Kasumi-1 (cell line): ENCODE measurements around the gene NRP2.

Source experiments
- DNase-seq, 2 experiments: peaks; one replicate each; lab custom pipeline; 2025; lab: John Stamatoyannopoulos, UW

NRP2 gene

DNA sequence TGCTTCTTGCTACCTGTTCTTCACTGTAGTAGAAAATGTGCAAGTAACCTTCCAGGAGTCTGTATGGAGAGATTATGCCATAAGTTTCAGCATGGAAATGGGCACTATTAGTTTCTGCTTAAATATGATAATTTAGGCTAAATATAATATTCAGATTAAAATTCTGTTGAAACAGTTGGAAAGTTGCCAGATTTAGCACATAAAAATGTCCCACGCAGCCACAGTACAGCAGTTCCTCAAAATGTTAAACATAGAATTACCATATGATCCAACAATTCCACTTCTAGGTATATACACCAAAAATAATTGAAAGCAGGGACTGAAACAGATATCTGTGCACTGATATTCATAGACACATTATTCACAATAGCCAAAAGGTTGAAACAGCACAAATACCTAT is 121.2 kb downstream of the NRP2 start:
- DNase-seq, result peak; percentile 6 to 15

DNA sequence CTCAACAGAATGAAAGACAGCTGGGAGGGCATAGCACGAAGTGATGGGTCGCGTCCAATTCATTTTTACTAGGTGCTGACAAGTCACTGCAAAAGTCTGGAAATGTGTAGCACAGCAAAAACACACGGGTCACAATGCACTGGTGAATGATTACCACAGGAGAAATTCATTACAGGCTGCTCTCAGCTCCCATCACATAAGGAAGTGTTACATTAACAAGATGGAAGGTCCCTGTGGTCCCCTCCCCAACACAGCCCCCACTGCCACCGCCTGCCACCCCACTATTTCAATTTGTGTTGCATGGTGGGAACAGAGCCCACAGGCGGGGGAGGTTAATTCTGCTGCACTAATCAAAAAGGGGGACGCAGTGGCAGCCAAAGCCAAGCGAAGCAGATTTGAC is 122.8 kb downstream of the NRP2 start:
- DNase-seq, result no peak

DNA sequence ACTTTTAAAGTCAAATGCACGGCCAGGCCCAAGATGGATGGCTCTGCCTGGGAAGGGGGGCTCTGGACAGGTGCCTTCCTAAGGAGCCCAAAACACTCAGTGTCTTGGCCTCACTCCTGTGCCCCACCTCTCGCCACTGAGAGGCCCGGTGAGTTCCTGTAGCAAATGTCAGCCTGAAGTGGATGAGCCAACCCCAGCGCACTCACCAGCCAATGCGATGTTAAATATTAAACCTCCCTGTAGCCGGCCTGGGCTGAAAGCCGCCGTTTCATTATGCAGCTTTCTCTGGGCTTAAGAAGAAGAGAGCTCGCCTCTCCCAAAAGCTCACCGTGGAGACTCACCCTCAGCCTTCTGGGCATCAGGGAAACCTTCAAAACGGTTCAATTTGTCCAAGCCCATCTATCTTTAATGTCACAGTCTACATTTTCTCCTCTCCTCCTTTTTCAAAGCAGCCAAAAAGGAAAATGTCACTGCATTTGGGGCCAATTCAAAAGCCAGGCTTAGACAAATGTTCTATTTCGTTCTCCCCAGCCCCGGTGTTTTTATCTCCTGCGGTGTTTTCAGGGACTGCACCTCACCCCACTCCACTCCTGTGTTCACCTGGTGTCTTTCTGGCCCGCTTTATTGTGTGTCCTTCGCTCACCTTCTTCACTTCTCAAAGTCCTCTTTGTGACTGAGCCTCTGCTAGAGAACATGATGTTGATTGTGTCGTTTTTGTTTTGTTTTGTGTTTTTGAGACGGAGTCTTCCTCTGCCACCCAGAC is 124.0 kb downstream of the NRP2 start:
- DNase-seq, result no peak

DNA sequence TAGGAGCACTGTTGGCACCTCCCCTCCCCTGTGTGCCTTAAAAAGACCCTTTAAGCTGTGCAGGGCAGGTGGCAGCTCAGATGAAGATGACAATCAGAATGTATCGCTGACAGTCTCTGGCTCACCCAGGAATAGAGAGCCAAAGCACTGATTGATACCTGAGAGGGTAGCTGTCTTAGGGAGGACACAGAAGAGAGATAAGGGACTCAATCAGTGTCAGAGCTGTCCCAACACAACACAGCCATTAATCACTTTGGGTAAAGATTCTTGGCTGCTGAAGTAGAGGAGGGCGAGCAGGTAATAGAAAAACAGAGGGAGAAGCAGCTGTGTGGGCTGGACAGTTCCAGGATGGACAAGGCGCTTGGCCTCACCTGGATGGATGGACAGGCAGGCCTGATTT is 124.9 kb downstream of the NRP2 start:
- no peak for DNase-seq

DNA sequence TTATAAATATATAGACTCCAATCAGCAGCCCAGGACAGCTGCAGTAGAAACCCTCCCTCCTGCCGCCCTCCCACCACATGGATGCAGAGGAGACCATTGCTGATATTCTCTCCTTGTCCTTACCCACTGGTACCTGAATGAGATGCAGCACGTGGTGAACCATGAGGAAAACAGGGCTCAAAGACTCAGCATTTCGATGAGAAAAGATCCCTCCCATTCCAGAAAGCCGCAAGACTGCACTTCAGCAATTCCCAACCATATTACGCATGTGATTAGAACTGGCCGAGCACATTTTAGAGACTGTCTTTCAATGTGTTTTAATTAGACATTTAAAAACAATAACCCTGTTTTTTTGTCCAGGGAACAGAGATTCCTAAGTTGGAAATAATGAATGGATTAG is 125.5 kb downstream of the NRP2 start:
- no peak for DNase-seq

DNA sequence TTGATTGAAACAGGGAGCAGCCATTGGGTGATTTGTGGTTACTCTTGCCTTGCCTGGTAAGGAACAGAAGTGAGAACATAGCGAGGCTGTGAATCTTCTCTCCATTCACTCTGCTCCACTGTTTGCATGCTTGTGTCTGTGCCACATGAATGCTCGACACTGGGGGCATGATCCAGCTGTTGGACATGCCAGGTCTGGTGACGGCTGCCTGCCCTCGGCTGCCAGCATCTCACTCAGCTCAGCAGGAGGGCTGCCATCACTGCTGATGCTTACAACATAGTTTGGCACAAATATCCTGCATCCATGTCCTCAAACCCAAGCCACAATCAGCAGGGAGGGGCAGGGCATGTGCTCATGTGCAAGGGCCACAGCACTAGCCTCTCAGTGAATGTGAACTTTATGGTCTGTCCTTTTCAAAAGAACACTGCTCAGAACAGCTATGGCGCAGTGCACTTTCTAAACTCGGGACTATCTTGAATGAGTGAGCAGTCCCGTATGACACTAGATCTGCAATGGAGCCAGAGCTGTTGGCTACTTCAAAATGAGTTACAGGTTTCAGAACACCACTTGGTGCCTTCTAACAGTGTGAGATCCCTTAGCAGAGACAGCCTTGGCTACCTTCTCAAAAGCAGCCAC is 126.3 kb downstream of the NRP2 start:
- no peak for DNase-seq

DNA sequence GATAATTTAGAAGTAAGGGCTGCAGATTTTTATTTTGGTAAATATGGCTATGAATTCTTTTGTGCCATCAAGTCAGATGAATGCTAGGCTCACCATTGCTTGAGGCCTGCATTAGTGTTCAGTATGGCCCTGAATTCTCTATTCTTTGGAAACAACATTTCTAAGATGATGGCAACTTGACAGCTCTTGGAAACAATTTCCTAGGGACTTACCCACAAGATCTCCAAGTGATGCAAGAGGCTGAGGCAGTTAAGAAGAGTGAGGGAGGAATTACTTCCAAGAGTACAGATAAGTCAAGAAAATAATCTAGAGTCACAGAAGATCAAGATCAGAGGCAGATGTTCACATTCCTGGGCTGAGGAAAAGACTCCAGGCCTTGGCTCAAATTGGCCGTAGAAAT is 129.1 kb downstream of the NRP2 start:
- DNase-seq, result no peak

DNA sequence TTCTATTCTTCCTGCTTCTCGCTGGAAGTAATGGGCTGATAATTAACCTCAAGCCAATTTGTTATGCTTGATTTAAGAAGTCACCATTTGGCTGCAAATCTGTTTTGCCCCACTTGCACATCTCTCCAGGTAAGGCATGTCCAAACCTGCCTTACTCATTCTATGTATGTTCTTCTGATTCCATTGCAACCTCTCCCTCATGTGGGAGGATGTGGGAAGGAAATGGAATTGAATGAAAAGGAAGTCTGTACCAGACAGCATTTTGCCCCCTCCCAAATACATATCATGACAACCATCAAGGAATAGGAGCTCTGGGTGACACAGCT is 131.7 kb downstream of the NRP2 start:
- no peak for DNase-seq

DNA sequence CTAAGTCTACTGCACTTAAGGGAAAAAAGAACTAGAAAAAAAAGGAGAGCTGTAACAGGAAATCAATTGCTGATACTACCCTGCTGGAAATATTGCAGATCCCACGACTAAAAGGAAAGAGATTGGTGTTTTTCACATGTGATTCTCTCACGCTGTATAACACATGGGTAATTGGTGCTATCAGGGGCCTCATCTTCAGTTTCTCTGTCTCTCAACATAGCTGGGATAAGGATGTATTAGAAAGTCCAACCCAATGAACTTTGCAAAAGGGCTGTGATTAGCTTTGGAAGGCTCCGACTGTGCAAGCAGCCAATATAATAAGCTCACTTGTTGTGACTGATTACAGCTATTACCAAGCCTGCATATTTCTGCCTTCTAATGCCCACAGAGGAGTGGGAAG is 133.4 kb downstream of the NRP2 start:
- DNase-seq, result no peak

DNA sequence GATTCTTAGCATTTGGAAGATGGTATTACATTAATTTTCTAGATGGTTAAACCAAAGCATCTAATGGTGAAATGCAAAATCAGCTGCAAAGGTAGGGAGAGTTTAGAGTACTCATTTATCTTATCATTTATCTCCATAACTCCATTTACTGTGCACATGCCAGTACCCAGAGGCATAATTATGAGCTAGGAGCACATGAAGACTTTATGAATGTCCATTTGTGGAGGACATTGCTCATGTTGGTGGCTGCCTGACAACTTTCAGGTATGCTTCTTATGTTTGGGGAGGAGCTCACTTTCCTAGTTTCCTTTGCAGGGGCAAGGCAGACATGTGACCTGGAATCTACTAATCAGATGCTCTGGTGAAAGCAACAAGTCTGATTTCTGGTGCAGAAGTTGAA is 134.0 kb downstream of the NRP2 start:
- no peak for DNase-seq

DNA sequence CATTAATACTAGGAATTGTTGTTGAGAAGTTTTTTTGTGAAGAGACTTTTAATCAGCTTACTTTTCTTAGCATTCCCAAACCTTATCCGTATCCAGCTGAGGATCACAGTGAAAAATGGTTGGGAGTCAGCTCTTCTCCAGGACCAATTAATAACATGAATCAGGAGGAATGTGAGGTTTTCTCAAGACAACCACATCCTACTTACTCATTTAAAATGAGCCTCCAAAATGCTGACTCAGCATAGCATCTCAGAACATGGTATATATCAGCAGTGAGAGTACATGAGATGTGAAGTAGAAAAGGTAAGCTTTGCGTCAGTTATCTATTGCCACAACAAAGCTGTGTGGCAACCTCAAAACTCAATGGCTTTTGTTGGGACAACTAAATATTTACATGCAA is 140.3 kb downstream of the NRP2 start:
- no peak for DNase-seq

DNA sequence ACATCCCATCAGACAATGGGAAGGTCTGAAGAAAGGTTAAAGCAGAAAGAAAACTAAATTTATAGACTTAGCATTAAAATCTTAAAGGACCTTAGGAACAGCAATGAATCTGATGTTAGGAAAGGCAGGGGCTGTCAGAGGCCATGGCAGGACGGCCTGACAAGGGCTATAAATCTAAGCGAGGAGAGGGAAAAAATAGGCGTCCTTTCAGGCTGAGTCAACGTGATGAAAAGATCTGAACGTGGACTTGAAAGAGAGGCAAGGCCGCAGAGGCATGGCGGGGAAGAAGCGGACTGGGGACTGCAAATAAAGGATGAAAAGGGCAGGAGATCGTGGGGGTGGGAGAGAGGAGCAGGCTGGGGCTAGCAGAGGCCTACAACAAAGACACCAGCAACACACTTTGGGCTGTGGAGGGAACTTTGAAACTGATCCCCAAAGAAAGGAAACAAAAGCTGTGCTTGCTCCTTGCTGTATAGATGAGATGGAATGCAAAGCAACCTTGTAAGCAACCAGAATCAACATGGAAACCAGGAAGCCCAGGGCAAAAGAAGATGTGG is 145.6 kb downstream of the NRP2 start:
- DNase-seq, result no peak

DNA sequence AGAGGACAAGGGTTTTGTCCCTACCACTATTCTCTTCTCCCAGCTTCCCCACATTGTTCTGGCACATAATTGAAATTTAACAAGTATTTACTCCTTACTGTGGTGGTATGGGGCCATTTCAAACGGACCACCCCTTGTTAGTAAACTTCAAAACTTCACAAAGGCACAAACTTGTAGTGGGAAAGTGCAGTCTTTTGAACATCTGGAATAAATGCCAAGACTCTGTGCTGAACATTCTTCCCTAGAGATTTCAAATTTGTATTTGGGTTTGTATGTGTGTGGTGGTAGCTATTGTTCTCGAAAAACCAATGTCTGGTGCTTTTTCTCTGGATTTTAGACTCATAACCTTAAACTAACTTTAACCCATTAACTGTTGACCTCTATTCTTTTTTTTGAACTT is 151.6 kb downstream of the NRP2 start:
- DNase-seq, result no peak

DNA sequence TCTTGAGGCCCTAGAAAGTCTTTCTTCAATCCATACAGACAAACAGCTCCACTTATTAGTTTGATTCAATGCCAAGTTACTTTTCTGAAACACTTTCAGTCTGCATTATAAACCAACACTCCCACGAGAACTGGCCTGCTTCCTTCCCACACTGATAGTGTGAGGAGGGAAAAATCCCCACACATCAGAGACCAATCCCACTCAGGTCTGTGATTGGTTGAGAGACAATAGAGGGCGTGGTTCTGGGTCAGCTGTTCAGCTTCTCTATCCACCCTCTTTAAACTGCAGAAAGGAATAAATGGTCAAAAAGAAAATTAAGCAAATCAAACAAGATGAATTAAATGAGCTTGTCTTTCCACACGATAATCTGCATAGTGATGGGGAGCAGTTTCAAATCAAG is 152.5 kb downstream of the NRP2 start:
- no peak for DNase-seq

DNA sequence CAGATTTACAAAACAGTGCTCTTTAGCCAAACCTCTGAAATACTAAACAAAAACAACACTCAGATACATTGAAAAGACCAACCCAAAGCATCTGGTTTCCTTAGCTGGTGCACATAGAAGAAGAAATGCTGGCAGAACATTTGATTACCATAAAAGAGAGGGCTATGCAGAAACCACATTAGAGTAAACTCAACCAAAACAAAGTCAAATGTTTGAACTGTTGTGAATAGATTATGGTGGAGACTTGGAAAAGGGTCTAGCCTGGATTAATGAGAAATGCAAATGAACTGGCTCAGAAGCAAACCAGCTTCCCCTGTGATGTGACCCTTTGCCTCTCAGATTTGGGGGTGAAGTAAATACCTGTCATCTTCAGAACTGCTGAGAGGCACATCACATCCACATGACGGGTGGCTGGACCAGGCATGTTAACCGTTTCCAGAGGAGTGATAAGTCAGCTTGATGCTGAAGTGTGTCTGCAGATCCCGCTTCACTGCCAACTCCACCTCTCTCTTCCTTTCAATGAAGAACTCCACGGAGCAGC is 153.0 kb downstream of the NRP2 start:
- DNase-seq, result no peak

DNA sequence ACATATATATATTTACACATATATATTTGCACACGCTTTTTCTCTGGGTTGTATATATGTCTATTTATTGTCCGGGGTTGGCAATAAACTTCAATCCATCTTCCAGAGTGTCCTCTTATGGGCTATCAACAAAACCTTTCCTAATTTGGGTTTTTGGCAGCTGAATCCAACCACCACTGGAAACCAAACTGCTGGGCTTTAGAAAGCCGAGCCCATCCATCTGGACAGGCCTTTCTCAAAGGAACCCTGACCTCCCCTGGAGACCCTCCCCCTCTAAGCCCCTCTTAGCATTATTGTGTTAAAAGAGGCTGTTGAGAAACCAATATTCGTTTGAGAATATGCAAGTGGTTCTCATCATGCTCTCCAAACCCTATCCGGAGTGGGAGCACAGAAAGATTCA is 153.6 kb downstream of the NRP2 start:
- DNase-seq, result no peak

DNA sequence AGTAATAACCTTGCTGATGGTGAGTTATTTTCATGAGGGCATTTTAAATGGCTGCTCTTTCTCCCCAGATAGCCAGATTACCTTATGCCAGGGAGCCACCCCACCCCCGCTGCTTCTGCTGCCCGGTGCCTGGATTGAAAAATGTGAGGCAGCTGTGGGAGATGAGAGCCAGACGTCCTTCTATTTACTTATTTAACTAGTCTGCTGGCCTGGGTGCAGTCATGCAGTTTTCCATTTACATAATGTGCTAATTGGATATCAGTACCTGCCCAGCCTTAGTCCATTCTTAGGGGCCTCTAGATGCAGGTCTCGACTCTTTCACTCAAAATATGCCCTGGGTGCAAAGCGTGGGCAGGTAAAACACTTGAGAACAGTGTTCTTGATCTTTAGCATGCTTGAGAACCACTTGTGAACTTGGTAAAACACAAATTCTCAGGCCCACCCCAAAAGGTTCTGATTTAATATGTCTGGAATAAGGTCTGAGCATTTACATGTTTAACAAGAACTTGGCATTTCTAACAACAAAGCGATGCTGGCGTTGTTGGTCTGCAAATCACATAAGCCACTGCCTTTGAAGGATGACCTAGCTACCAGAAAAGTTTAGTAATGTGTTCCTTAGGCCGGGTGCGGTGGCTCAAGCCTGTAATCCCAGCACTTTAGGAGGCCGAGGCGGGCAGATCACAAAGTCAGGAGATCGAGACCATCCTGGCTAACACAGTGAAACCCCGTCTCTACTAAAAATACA is 154.3 kb downstream of the NRP2 start:
- DNase-seq, result no peak

DNA sequence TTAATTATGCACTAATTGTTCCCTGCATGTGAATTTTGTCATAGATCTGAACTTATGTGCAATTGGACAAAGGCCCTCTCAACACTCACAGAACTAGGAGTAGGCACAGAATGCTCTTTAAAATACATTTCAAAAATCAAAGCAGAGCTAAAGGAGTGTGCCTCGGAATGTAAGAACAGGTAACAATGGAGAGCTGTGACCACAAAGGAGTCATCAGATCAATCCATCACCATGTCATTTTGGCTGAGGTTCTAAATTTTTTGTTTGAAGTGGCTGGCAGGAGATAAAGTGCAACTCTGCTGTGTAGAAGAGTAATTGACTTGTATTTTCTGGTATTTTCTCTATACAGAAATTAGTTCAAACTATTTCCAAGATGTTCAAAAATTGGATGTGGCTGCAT is 155.4 kb downstream of the NRP2 start:
- DNase-seq, result no peak

DNA sequence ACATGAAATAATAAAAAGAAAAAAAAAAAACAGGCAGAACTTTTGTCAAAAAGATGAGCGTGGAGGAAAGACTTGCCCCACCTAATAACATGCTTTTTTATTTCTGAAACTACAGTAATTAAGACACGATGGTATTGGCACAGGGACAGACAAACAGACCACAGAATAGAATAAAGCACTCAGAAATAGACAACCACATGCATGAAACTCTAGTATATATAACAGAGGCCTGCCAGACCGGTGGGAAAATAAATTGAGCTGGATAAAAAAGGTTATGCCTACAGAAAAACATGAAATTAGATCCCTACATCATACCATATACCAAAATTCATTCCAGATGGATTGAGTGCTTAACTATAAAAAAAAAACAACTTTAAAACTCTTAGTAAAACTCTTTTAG is 163.1 kb downstream of the NRP2 start:
- DNase-seq, result no peak
